SKM-1 (cell line): ENCODE measurements around the gene ZFP14.

ENCODE experiments used
- DNase-seq: peaks from one replicate; lab custom pipeline; 2025; ENCODE audit not compliant: unreplicated experiment; lab: John Stamatoyannopoulos, UW

The ZFP14 gene

GRCh38 chr19:36378625-36379509 is at the start of gene ZFP14:
ZFP14 (minus strand) TSS chr19:36379201; CDS start chr19:36367892, 11,309 bp downstream.
- DNase-seq, result peak; percentile 83

- no peak for DNase-seq
Measured at GRCh38 chr19:36423925-36424324, 44.9 kb upstream of the ZFP14 start.

- DNase-seq, result no peak
Measured at GRCh38 chr19:36421749-36422481, 42.9 kb upstream of the ZFP14 start.

- DNase-seq, result no peak
Measured at GRCh38 chr19:36420961-36421748, 42.2 kb upstream of the ZFP14 start.

- DNase-seq, result no peak
Measured at GRCh38 chr19:36418287-36419001, 39.4 kb upstream of the ZFP14 start, which contains the start of gene ZFP82. ZFP82 (minus strand) TSS chr19:36418644; CDS start chr19:36409789, 8,855 bp downstream.

GRCh38 chr19:36417752-36418286 is 38.8 kb upstream of the ZFP14 start:
- no peak for DNase-seq

GRCh38 chr19:36409841-36410240 is 30.8 kb upstream of the ZFP14 start:
- DNase-seq, result no peak

GRCh38 chr19:36408101-36408500 is 29.1 kb upstream of the ZFP14 start:
- DNase-seq, result no peak

- no peak for DNase-seq
Measured at GRCh38 chr19:36404498-36404897, 25.5 kb upstream of the ZFP14 start.

- no peak for DNase-seq
Measured at GRCh38 chr19:36401475-36401874, 22.5 kb upstream of the ZFP14 start.

GRCh38 chr19:36398571-36398970 is 19.6 kb upstream of the ZFP14 start:
- DNase-seq, result no peak

GRCh38 chr19:36392916-36393673 is 14.1 kb upstream of the ZFP14 start:
- no peak for DNase-seq

GRCh38 chr19:36379510-36379819 is 464 bp upstream of the ZFP14 start:
- no peak for DNase-seq

- DNase-seq, result no peak
Measured at GRCh38 chr19:36377541-36378178, 1.3 kb downstream of the ZFP14 start.

- DNase-seq, result no peak
Measured at GRCh38 chr19:36373638-36374156, 5.3 kb downstream of the ZFP14 start.

- DNase-seq, result no peak
Measured at GRCh38 chr19:36371886-36372285, 7.1 kb downstream of the ZFP14 start.

- DNase-seq, result no peak
Measured at GRCh38 chr19:36363845-36364244, 15.2 kb downstream of the ZFP14 start.

GRCh38 chr19:36340786-36341372 is 38.1 kb downstream of the ZFP14 start:
- no peak for DNase-seq
